A673 (cell line): ENCODE measurements around the gene SLC16A12. TPM values are rescaled to one million over a fixed set of nuclear protein-coding genes. Genes with fewer than 3 reads are reported as not detected.

Experiments used
- BruUV-seq: library from RNA; stranded (reverse); fragments of 400-500 nt; replicated peaks from 2 replicates; lab custom pipeline; 2021; lab: Mats Ljungman, UMichigan
- CTCF ChIA-PET: fragments of 300-600 bp; sonication (Branson Sonifier 250); formaldehyde crosslinking; loops from one replicate; lab custom pipeline; 2022; ENCODE audit warnings: antibody characterized with exemption; lab: Charles Lee
- POLR2A ChIA-PET: fragments of 300-600 bp; sonication (Branson Sonifier 250); formaldehyde crosslinking; loops from one replicate; lab custom pipeline; 2022; ENCODE audit warnings: antibody characterized with exemption; ENCODE audit not compliant: low non-redundant PET; lab: Charles Lee
- DNase-seq: peaks from one replicate; pipeline ENCODE4 v3.0.0-alpha.2; 2015; ENCODE audit warnings: low spot score
- H3K27ac ChIP-seq: fragments of 200-600 bp; sonication (generic); 2 replicates; pipeline ENCODE4 v1.5.1; 2016; ENCODE audit warnings: mixed run types, low read depth, mild to moderate bottlenecking, mixed read lengths, antibody characterized with exemption, low read length; ENCODE audit not compliant: poor library complexity, severe bottlenecking
- H3K27me3 ChIP-seq: fragments of 200-600 bp; sonication (generic); replicated peaks from 2 replicates; pipeline ENCODE4 v1.6.1; 2017; ENCODE audit warnings: mixed run types, low read depth, mild to moderate bottlenecking, mixed read lengths, antibody characterized with exemption, low read length; ENCODE audit not compliant: insufficient read depth, poor library complexity
- H3K36me3 ChIP-seq: fragments of 200-600 bp; sonication (generic); 2 replicates; pipeline ENCODE4 v1.6.1; 2016; ENCODE audit warnings: mixed run types, mild to moderate bottlenecking, mixed read lengths, antibody characterized with exemption, low read length; ENCODE audit not compliant: insufficient read depth, poor library complexity, severe bottlenecking
- H3K4me1 ChIP-seq: fragments of 200-600 bp; sonication (generic); 2 replicates; pipeline ENCODE4 v1.6.1; 2017; ENCODE audit warnings: mixed run types, mild to moderate bottlenecking, mixed read lengths, antibody characterized with exemption, low read length; ENCODE audit not compliant: insufficient read depth, poor library complexity, severe bottlenecking
- H3K4me3 ChIP-seq: fragments of 200-600 bp; sonication (generic); 2 replicates; pipeline ENCODE4 v1.5.1; 2016; ENCODE audit warnings: low read depth, mixed run types, mild to moderate bottlenecking, mixed read lengths, low read length; ENCODE audit not compliant: poor library complexity, severe bottlenecking
- H3K9me3 ChIP-seq: fragments of 200-600 bp; sonication (generic); 2 replicates; pipeline ENCODE4 v1.6.1; 2016; ENCODE audit warnings: mixed run types, low read depth, mild to moderate bottlenecking, mixed read lengths, antibody characterized with exemption, low read length; ENCODE audit not compliant: poor library complexity, severe bottlenecking
- EZH2 ChIP-seq: fragments of 200-600 bp; sonication (generic); IDR thresholded peaks from 2 replicates; pipeline ENCODE4 v1.6.1; 2017; ENCODE audit warnings: borderline replicate concordance, low read depth, mild to moderate bottlenecking, mixed read lengths, antibody characterized with exemption, low read length; ENCODE audit not compliant: poor library complexity, severe bottlenecking
- intact Hi-C: fragments of 100-400 bp; cut with micrococcal nuclease; formaldehyde crosslinking; loops from one replicate; pipeline ENCODE4 v1.10.0; 2022; ENCODE audit not compliant: unreplicated experiment
- total RNA-seq: library from RNA; stranded (reverse); gene quantifications from 2 replicates; pipeline ENCODE4 v1.2.3, GENCODE V29; 2021
- TF ChIP-seq, protein P1 (sequence below): fragments of 300-800, 200-600 bp; sonication (generic); conservative IDR thresholded peaks from 2 replicates; pipeline ENCODE4 v1.5.1; 2017; ENCODE audit warnings: low read depth, mild to moderate bottlenecking, antibody characterized with exemption, low read length, moderate library complexity, mixed read lengths

The SLC16A12 gene
- total RNA-seq, 1 experiment from 2014 or later, result 0.54 TPM

DNA sequence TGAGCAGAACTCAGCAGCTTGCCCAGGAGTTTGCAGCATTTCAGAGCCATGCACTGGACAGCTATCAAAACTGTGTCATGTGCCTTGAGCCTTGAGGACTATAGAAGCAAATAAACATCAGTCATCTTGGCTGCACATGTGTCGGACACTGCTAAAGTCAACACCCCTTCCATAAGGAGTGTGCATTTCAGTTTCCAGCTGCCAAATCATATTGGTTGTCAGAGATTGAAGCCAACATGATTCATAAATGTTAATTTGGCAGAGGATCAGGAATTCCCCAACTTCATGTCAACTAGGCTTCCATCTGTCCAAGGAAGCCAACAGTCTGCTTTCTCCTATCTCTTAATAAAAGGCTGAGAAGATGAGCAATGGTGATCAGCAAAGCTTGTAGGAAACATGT is 32.8 kb downstream of the SLC16A12 start:
- H3K4me1 ChIP-seq, result no peaks in the 10 kb centered on the region
- TF ChIP-seq, protein P1, sequence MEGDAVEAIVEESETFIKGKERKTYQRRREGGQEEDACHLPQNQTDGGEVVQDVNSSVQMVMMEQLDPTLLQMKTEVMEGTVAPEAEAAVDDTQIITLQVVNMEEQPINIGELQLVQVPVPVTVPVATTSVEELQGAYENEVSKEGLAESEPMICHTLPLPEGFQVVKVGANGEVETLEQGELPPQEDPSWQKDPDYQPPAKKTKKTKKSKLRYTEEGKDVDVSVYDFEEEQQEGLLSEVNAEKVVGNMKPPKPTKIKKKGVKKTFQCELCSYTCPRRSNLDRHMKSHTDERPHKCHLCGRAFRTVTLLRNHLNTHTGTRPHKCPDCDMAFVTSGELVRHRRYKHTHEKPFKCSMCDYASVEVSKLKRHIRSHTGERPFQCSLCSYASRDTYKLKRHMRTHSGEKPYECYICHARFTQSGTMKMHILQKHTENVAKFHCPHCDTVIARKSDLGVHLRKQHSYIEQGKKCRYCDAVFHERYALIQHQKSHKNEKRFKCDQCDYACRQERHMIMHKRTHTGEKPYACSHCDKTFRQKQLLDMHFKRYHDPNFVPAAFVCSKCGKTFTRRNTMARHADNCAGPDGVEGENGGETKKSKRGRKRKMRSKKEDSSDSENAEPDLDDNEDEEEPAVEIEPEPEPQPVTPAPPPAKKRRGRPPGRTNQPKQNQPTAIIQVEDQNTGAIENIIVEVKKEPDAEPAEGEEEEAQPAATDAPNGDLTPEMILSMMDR, result no peak
- no peak for TF ChIP-seq EZH2
- no peak overlapping the region for H3K27ac ChIP-seq
- no peaks in the 10 kb centered on the region for H3K36me3 ChIP-seq
- no peaks in the 10 kb centered on the region for H3K27me3 ChIP-seq
- no peaks in the 10 kb centered on the region for H3K9me3 ChIP-seq
- BruUV-seq, result no TSS peak
- intact Hi-C loops, result no loop called here
- DNase-seq, result no peak
- ChIA-PET CTCF (no interaction called here), POLR2A (no interaction called here)
- H3K4me3 ChIP-seq, result no peak overlapping the region

DNA sequence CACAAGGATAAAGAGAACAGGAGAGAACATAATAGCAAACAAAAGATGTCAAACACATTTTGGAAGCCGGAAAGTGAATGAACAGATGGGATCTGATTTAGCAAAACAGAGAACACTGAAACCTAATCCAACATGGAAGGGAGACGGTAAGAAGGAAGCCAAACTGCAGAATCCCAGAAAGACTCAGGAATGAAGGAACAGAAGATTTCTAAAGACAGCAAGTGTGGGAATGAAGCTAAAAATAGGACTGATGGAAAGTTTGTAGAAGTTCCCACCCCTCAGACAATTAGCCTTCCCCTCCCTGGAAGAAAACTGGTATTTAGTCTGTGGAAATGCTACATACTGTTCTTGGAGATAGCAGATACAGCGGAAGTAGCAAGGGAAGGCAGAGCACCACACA is 40.8 kb downstream of the SLC16A12 start:
- Histone ChIP-seq H3K4me1 (peaks cover 6% of the 10 kb centered on the region), H3K36me3 (no peaks in the 10 kb centered on the region), H3K27ac (no peak overlapping the region), H3K27me3 (no peaks in the 10 kb centered on the region), H3K9me3 (no peaks in the 10 kb centered on the region), H3K4me3 (no peak overlapping the region)
- BruUV-seq, result no TSS peak
- intact Hi-C loops, result no loop called here
- POLR2A ChIA-PET, result no interaction called here
- CTCF ChIA-PET, result no interaction called here
- no peak for TF ChIP-seq EZH2
- TF ChIP-seq, protein P1, result no peak
- no peak for DNase-seq

DNA sequence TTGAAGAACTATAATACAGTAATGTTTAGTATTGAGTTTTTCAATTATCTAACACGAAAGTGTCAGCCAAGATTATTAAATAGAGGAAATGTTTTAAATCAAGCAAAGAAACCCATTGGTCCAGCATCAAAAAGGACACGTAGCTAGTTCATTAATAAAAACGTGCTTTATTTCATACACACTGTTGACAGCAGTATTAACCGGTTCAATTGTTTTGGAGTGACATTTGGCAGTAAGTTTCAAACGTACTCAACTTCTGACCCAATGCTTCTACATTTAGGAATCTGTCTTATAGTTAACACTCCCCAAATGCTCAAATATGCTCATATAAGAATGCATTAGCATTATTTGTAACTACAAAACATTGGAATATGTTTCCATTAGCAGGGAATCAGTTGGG is 41.3 kb downstream of the SLC16A12 start:
- no peak overlapping the region for H3K4me3 ChIP-seq
- intact Hi-C loops, result no loop called here
- H3K27me3 ChIP-seq, result no peaks in the 10 kb centered on the region
- no peaks in the 10 kb centered on the region for H3K9me3 ChIP-seq
- peaks cover 6% of the 10 kb centered on the region for H3K4me1 ChIP-seq
- H3K27ac ChIP-seq, result no peak overlapping the region
- no peaks in the 10 kb centered on the region for H3K36me3 ChIP-seq
- CTCF ChIA-PET, result no interaction called here
- TF ChIP-seq, protein P1, result no peak
- TF ChIP-seq EZH2, result no peak
- POLR2A ChIA-PET, result no interaction called here
- DNase-seq, result no peak
- BruUV-seq, result no TSS peak
